ENCODE measurements around the gene UGCG.

GRCh38 chr9:111914749-111915424 is 18.3 kb downstream of the UGCG start:
- TF ChIP-seq CTCF (conservative IDR thresholded peaks at IDR 0.05; ENCODE audit: low read length) (no peak), EZH2phosphoT487 (IDR thresholded peaks at IDR 0.05; ENCODE audit: borderline replicate concordance) (no peak)
